ENCODE measurements around the gene ZBTB20.

The ZBTB20 gene

GRCh38 chr3:114424337-114424736 is 722.8 kb downstream of the ZBTB20 start:
- H3K27me3 ChIP-seq (ENCODE audit: control insufficient read depth, low read length): no peaks in the 10 kb centered on the region
- H3K4me1 ChIP-seq (ENCODE audit: control insufficient read depth, low read length): peaks cover 28% of the 10 kb centered on the region
- no peak overlapping the region for H3K4me2 ChIP-seq (ENCODE audit: low read length)
- H3K9me3 ChIP-seq (ENCODE audit: control insufficient read depth, insufficient read depth, low read length): no peaks in the 10 kb centered on the region
- H3K9me2 ChIP-seq (replicated peaks; ENCODE audit: control insufficient read depth, low read length): no peaks in the 10 kb centered on the region
- H3K36me3 ChIP-seq (ENCODE audit: control insufficient read depth, low read length): no peaks in the 10 kb centered on the region
- no peak for TF ChIP-seq EZH2phosphoT487 (IDR thresholded peaks at IDR 0.05; ENCODE audit: borderline replicate concordance, low read length)
- no peak for TF ChIP-seq CTCF (IDR thresholded peaks at IDR 0.05; ENCODE audit: low read depth, low read length, poor library complexity, severe bottlenecking)
- no peaks in the 10 kb centered on the region for H3F3A ChIP-seq (ENCODE audit: control insufficient read depth, insufficient read depth)
- H3K4me3 ChIP-seq (ENCODE audit: low read length): no peak overlapping the region
- peaks cover 27% of the 10 kb centered on the region for H3K79me2 ChIP-seq (ENCODE audit: control insufficient read depth, low read length)
- H4K20me1 ChIP-seq (ENCODE audit: control insufficient read depth, insufficient read depth, low read depth, low read length): no peaks in the 10 kb centered on the region
- H3K27ac ChIP-seq (ENCODE audit: low read depth, low read length): no peak overlapping the region

- H4K20me1 ChIP-seq (ENCODE audit: control insufficient read depth, insufficient read depth, low read depth, low read length): 0 out of 2 replicates have a peak, but pooled peaks cover 3% of the 10 kb centered on the region
- TF ChIP-seq CTCF (IDR thresholded peaks at IDR 0.05; ENCODE audit: low read depth, low read length, poor library complexity, severe bottlenecking) (no peak), EZH2phosphoT487 (IDR thresholded peaks at IDR 0.05; ENCODE audit: borderline replicate concordance, low read length) (no peak)
- H3K27me3 ChIP-seq (ENCODE audit: control insufficient read depth, low read length): no peaks in the 10 kb centered on the region
- H3K4me3 ChIP-seq (ENCODE audit: low read length): no peak overlapping the region
- H3K4me1 ChIP-seq (ENCODE audit: control insufficient read depth, low read length): peaks cover 11% of the 10 kb centered on the region; the same call in 1 of the 2 replicates
- H3K79me2 ChIP-seq (ENCODE audit: control insufficient read depth, low read length): peaks cover 13% of the 10 kb centered on the region
- H3K9me3 ChIP-seq (ENCODE audit: control insufficient read depth, insufficient read depth, low read length): no peaks in the 10 kb centered on the region
- no peaks in the 10 kb centered on the region for H3F3A ChIP-seq (ENCODE audit: control insufficient read depth, insufficient read depth)
- H3K27ac ChIP-seq (ENCODE audit: low read depth, low read length): no peak overlapping the region
- no peaks in the 10 kb centered on the region for H3K36me3 ChIP-seq (ENCODE audit: control insufficient read depth, low read length)
- H3K4me2 ChIP-seq (ENCODE audit: low read length): no peak overlapping the region
- no peaks in the 10 kb centered on the region for H3K9me2 ChIP-seq (replicated peaks; ENCODE audit: control insufficient read depth, low read length)
Observed at GRCh38 chr3:114421204-114421603, 725.9 kb downstream of the ZBTB20 start.

DNA sequence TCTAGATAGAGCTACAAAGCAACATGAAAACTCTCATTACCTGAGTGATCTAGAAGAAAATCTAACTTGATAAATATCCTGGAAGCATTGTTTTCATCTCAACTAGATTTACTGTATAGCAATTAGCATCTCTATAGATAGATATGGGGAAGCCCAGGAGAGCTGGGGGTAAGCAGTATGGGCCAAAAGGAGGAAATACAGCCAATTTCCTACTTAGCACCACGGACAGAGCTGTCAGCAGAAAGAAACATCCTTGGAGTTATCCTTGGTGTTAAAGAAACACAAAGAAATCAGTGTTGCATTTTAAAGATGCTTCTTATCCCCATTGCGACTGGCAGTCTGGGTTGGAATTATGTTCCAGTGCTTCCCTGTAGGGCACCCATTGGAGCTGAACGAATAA is 727.0 kb downstream of the ZBTB20 start:
- no peaks in the 10 kb centered on the region for H3F3A ChIP-seq (ENCODE audit: control insufficient read depth, insufficient read depth)
- H3K4me3 ChIP-seq (ENCODE audit: low read length): no peak overlapping the region
- H3K4me2 ChIP-seq (ENCODE audit: low read length): no peak overlapping the region
- no peak for TF ChIP-seq CTCF (IDR thresholded peaks at IDR 0.05; ENCODE audit: low read depth, low read length, poor library complexity, severe bottlenecking)
- TF ChIP-seq EZH2phosphoT487 (IDR thresholded peaks at IDR 0.05; ENCODE audit: borderline replicate concordance, low read length): no peak
- H3K27ac ChIP-seq (ENCODE audit: low read depth, low read length): no peak overlapping the region
- peaks cover 11% of the 10 kb centered on the region; the same call in 1 of the 2 replicates for H3K4me1 ChIP-seq (ENCODE audit: control insufficient read depth, low read length)
- H3K79me2 ChIP-seq (ENCODE audit: control insufficient read depth, low read length): peaks cover 14% of the 10 kb centered on the region
- 0 out of 2 replicates have a peak, but pooled peaks cover 3% of the 10 kb centered on the region for H4K20me1 ChIP-seq (ENCODE audit: control insufficient read depth, insufficient read depth, low read depth, low read length)
- H3K9me2 ChIP-seq (replicated peaks; ENCODE audit: control insufficient read depth, low read length): no peaks in the 10 kb centered on the region
- no peaks in the 10 kb centered on the region for H3K9me3 ChIP-seq (ENCODE audit: control insufficient read depth, insufficient read depth, low read length)
- no peaks in the 10 kb centered on the region for H3K27me3 ChIP-seq (ENCODE audit: control insufficient read depth, low read length)
- no peaks in the 10 kb centered on the region for H3K36me3 ChIP-seq (ENCODE audit: control insufficient read depth, low read length)
